Stimulated activated CD4-positive, alpha-beta T cell treated with anti-CD3 and anti-CD28 coated beads, Interleukin-2, amount 100 ng/mL, for 48 hours (primary cell): ENCODE data around the gene PPIE.

ENCODE experiments used
- DNase-seq, 2 donors: peaks; one replicate each; pipeline ENCODE4 v3.0.0-alpha.2; 2020

The PPIE gene

DNA sequence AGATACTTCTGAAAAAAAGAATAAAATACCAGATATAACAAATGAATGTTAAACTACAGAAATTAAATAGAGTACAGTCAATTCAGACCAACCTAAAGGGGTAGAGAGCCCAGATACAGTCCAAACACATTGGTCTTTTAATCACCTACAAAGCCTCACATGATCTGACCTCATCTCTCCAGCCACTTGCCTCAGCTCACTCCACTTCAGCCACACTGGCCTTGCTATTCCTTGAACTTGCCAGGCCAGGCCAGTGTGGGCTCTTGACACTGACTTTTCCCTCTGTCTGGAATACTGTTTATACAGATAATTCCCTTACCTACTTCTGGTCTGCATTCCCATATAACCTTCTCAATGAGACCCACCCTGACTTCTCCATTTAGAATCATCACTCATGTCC is 17.0 kb upstream of the PPIE start:
- DNase-seq: no peak

DNA sequence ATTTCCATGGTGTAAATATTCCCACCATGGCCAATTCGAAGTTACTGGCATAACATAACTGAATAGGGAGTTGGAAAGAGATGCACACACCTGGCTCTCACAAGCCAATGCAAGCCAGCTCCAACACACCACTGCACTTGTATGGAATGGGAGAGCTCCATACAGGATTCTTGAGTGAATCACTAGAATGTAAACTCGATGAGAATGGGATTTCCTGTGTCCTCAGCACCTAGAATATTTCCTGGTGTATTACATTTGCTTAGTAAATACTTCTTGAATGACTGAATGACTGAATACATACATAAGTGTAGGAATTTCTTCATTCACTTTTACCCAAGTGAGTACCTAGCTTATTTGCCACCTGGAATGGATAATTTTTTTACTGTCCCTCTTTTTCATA is 16.2 kb upstream of the PPIE start:
- DNase-seq: no peak

DNA sequence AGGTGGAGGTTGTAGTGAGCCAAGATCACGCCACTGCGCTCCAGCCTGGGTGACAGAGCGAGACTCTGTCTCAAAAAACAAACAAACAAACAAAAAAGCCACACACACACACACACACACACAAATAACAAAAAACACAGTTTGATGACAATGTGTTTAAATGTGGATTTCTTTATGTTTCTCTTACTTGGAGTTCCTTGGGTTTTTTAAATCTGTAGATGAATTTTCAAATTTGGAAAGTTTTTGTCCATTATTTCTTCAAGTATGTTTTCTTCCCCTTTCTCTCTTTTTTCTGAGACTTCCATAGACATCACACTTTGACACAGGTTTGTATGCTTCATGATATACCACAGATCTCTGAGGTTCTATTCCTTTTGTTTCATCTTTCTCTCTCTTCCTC is 12.1 kb upstream of the PPIE start:
- no peak for DNase-seq

DNA sequence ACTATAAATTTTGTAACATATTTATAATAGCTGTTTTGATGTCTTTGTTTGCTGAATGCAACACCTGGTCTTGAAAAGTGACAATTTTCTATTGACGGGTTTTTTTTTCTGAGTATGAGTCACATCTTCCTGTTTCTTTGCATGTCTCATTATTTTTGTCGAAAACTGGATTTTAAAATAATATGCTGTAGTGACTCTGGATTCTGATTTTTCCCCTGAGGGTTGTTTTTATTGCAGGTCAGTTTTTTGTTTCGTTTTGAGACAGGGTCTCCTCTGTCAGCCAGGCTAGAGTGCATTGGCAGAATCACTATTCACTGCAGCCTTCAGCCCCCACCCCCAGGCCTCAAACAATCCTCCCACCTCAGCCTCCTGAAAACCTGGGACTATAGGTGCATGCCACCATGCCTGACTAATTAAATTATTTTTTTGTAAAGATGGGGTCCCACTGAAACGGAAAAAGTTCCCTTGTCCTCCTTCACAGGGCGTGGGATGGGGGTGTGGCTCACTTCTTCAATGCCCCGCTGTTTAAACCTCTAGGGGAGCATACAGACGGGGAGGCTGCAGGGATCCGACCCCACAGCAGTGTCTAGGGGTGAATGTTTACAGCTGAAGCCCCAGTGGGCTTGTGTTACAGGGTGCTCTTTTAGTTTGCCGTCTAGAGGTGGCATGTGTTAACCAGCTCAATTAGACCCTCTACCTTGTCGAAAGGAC is 11.3 kb upstream of the PPIE start:
- DNase-seq: no peak

GRCh38 chr1:39727932-39728317 is 10.8 kb upstream of the PPIE start:
- no peak for DNase-seq

- DNase-seq: no peak
Measured at GRCh38 chr1:39729030-39729429, 9.7 kb upstream of the PPIE start.

DNA sequence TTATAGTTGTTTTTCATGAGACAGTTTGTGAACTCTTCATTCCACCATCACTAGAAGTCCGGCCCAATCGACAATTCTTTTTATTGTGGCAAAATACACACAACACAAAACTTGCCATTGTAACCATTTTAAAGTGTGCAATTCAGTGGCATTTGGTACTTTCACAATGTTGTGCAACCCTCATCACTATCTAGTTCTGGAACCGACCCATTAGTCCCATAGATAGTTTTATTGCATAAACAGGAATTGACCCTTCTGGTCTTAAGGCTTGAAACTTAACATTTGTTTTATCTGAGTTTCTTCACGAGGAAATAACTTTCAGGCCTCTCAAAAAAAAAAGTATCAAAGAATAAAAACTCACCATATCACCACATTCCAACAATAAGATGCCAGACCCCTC is 8.8 kb upstream of the PPIE start:
- DNase-seq: no peak

- no peak for DNase-seq
Measured at GRCh38 chr1:39732730-39733129, 6.0 kb upstream of the PPIE start.

DNA sequence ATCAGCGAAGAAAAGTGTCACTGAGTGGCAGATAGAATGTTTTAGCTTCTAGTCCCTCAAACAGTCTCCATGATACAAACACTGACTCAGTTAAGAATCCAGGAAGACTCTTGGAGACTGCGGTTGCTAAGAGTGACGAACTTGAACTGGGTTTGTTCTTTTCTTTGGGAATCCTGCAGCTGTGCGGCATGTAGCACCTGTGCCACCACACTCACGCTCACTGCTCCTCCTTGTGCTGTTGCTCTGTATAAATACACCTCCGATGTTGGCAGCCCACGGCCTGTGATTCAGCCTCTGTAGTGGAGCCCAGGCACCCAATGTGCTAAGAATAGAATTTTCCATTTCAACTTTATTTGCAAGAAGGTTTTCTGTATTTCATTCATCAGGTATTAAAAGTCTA is 5.5 kb upstream of the PPIE start:
- no peak for DNase-seq

DNA sequence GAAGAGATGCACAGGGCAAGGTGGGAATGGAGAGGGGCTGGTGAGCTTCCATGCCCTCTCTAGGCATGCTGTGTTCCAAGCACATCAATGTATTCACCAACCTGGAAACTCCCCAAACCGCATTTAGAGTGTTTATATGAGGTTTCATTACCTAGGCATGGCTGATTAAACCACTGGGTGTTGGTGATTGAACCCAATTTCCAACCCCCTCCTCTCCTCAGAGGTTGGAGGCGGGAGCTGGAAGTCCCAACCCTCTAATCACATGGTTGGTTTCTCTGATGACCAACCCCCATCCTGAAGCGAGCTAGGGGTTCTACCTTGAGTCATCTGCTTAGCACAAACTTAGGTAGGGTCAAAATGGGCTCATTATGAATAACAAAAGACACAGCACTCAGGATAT is 3.0 kb upstream of the PPIE start:
- DNase-seq: no peak

- no peak for DNase-seq
Measured at GRCh38 chr1:39737546-39738169, 1.0 kb upstream of the PPIE start.

DNA sequence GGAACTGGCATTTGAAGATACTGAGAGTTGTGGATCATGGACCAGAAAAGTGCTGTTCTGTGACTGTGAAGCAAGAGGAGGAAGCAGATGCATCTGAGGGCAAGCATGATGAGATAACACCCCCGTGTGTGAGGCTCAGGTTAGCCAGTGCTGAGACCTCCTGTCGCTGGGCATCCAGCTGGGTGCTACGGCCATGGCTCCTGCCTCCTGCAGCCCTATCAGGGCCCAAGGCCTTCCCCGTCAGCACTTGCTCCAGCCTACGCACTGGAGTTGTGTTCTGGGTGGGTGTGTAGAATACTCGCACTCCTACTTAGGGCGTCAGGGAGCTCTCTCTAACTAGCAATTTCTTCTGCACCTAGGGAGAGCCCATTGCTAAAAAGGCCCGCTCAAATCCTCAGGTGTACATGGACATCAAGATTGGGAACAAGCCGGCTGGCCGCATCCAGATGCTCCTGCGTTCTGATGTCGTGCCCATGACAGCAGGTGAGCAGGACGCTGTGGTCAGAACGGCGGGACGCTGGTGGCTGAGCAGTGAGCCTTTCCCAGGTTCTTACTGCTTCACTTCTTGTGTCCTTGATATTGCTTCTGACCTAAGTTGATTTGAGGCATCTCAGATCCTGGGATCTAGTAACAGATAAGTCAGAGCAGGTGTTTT is 6.5 kb downstream of the PPIE start:
- no peak for DNase-seq

DNA sequence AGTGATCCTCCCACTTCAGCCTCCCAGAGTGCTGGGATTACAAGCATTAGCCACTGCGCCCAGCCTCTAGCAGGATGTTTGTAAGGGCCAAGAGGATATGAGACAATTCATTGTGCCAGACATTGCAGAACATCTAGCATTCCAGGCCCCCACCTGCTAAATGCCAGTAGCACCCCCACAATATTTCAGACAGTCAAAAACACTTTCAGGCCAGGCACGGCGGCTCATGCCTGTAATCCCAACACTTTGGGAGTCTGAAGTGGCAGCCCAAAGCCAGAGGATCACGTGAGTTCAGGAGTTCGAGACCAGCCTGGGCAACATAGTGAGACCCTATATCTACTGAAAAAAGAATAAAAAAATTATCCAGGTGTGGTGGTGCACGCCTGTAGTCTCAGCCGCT is 12.9 kb downstream of the PPIE start:
- no peak for DNase-seq

GRCh38 chr1:39752703-39753102 is 14.0 kb downstream of the PPIE start:
- DNase-seq: no peak

DNA sequence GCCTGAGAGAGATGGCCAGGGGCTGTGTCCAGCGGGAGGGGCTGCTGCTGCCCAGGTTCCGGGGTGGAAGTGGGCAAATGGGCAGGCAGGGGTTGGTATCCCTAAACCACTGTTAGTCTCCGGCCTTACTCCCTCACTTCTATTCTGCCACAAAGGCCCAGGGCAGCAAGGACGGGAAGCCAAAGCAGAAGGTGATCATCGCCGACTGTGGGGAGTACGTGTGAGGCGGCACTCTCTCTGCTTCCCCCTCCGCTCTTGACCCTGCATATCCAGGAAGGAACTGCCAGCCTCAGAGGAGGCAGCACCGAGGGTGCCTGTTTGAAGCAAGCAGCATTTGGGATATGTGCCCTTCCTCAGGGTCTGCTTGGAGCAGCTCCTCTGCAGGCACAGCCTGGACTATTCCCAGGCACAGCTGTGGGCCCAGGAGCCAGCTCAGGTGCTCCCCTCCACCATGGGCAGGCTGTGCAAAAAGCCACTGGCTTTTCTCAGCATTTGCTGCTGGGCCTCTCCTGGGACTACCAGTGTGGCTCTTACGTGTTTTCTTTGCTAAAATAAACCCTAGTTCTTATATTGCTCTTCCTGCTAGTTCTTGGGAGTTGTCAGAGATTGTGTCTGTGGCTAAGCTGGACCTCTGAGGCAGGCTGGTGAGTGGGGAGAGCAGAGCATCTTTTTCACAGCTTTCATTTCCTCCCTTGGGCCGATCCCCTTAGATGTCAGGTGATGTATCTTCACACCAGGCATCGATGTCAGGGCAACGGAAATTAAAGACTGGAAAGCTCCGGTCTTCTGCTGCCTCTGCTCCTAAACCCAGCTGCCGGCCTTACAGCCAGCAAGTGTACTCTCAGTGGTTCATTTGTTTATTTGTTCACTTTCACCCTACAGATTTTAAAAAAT is 14.7 kb downstream of the PPIE start:
- no peak for DNase-seq

GRCh38 chr1:39754026-39754570 is 15.4 kb downstream of the PPIE start:
- no peak for DNase-seq

DNA sequence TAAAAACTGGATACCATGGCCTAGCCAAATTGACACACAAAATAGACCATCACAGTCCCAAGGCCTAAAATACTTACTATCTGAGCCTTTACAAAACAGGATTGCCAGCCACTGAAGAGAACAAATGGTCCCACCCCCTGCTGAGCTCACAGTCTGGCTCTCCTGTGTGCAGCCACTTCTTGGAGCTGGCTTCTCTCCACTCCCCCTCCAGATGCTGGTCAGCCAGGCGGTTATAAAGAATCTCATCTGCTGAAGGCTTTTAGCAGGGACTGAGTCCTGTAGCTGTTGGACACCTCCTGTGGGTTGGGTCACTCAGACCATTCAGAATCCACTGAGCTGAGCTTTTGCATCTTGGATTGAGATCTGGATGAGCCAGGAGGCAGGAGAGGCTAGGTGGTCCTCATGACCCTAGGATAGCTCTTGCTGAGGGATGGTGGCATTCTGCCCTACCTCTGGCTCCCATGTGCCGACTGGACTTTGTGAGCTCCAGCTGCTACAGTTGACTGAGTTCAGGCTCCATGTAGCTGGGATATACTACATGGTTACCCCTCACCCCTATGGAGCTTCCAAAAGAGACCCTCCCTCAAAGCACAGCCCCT is 16.3 kb downstream of the PPIE start:
- DNase-seq: no peak

- no peak for DNase-seq
Measured at GRCh38 chr1:39755965-39756659, 17.4 kb downstream of the PPIE start.

GRCh38 chr1:39757501-39757900 is 18.8 kb downstream of the PPIE start:
- DNase-seq: no peak

DNA sequence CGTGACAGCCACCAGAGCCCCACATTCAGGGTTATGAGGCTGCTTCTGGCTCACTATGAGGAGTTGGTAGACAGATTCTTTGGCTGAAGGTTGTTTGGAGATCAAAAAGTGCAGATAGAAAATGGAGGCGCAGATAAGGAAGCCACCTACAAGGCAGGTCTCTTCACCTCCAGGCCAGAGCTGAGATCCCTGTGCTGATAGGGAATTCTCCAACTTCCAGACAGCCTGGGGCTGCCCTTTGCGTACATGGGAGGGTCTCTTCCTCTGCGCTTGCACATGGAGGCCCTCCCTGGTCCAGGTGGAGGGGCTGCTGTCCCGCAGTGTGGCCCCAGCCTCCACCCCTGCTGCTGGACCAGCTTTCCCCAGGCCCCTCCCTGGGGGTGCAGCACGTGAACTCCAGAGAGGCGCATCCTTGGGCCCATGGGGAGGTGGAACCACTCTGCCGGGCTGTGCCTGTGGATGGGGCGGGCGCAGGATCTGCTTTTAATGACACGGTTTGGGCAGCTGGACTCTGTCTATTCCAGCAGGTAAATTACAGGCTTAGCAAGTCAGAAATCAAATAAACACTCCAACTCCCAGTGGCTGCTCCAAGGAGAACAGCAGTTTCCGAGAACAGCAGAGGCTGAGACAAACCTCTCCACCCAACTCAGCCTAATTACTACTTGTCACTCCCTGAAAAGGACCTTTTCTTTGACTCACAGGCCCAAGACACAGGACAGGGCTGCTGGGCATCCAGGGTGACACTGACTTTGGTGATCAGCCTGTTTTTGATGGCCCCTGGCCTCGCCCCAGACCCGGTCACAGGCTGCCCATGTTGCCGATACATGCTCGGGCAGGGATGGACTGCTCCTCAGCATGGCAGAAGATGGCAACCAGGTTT is 20.1 kb downstream of the PPIE start:
- DNase-seq: no peak

DNA sequence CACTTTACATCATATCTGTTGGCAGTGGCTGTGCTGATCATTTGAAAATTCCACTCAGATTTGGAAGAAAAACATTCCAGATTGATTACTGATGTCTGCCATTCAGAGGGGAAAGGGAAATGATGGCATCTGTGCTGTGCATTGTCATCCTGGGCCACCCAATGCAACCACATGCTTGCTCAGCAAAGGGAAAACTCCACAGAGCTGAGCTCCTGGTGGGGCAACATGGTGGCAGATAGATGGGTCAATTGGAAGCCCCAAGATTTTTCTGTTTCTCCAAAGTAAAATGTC is 20.7 kb downstream of the PPIE start:
- no peak for DNase-seq
